ENCODE data around the gene TNS3. TPM values are rescaled to one million over a fixed set of nuclear protein-coding genes. Genes with fewer than 3 reads are reported as not detected.

Gene TNS3
- total and polyA plus RNA-seq, 2 experiments from 2014 or later: 2.7 to 5.7 TPM

- Histone ChIP-seq H3K36me3 (no peaks in the 10 kb centered on the region), H3K9me3 (ENCODE audit: low read depth) (no peaks in the 10 kb centered on the region), H3K4me1 (ENCODE audit: low read depth) (no peaks in the 10 kb centered on the region), H3K27ac (no peak overlapping the region), H3K27me3 (no peaks in the 10 kb centered on the region), H3K4me3 (no peak overlapping the region)
- DNase-seq (ENCODE audit: low read depth in 1 of 2, low spot score in 1 of 2): no peak
- no peak for TF ChIP-seq CTCF (IDR thresholded peaks at IDR 0.05; ENCODE audit: low read depth, low read length)
Observed at GRCh38 chr7:47423196-47423595, 158.7 kb downstream of the TNS3 start.

GRCh38 chr7:47422611-47423010 is 159.3 kb downstream of the TNS3 start:
- Histone ChIP-seq H3K36me3 (no peaks in the 10 kb centered on the region), H3K27ac (no peak overlapping the region), H3K4me3 (no peak overlapping the region), H3K9me3 (ENCODE audit: low read depth) (no peaks in the 10 kb centered on the region), H3K27me3 (no peaks in the 10 kb centered on the region), H3K4me1 (ENCODE audit: low read depth) (no peaks in the 10 kb centered on the region)
- TF ChIP-seq CTCF (IDR thresholded peaks at IDR 0.05; ENCODE audit: low read depth, low read length): no peak
- peak in 1 of 2 donors; percentile 35 for DNase-seq (ENCODE audit: low read depth in 1 of 2, low spot score in 1 of 2)

- Histone ChIP-seq H3K4me1 (ENCODE audit: low read depth) (no peaks in the 10 kb centered on the region), H3K27ac (no peak overlapping the region), H3K9me3 (ENCODE audit: low read depth) (no peaks in the 10 kb centered on the region), H3K27me3 (no peaks in the 10 kb centered on the region), H3K36me3 (no peaks in the 10 kb centered on the region), H3K4me3 (no peak overlapping the region)
- no peak for TF ChIP-seq CTCF (IDR thresholded peaks at IDR 0.05; ENCODE audit: low read depth, low read length)
- DNase-seq (ENCODE audit: low read depth in 1 of 2, low spot score in 1 of 2): no peak
Observed at GRCh38 chr7:47421456-47421855, 160.5 kb downstream of the TNS3 start.

- Histone ChIP-seq H3K36me3 (no peaks in the 10 kb centered on the region), H3K4me1 (ENCODE audit: low read depth) (no peaks in the 10 kb centered on the region)
Observed at GRCh38 chr7:47420122-47420780, 161.7 kb downstream of the TNS3 start.

GRCh38 chr7:47419471-47419870 is 162.4 kb downstream of the TNS3 start:
- Histone ChIP-seq H3K36me3 (no peaks in the 10 kb centered on the region), H3K9me3 (ENCODE audit: low read depth) (no peaks in the 10 kb centered on the region), H3K27ac (no peak overlapping the region), H3K4me1 (ENCODE audit: low read depth) (no peaks in the 10 kb centered on the region), H3K4me3 (no peak overlapping the region), H3K27me3 (no peaks in the 10 kb centered on the region)
- DNase-seq (ENCODE audit: low read depth in 1 of 2, low spot score in 1 of 2): no peak
- no peak for TF ChIP-seq CTCF (IDR thresholded peaks at IDR 0.05; ENCODE audit: low read depth, low read length)

More at GRCh38 chr7:47420122-47420780, 161.7 kb downstream of the TNS3 start:
- TF ChIP-seq CTCF (IDR thresholded peaks at IDR 0.05; ENCODE audit: low read depth, low read length): no peak
- H3K27me3 ChIP-seq: no peaks in the 10 kb centered on the region
- H3K9me3 ChIP-seq (ENCODE audit: low read depth): no peaks in the 10 kb centered on the region
- no peak overlapping the region for H3K27ac ChIP-seq
- H3K4me3 ChIP-seq: no peak overlapping the region
- DNase-seq (ENCODE audit: low read depth in 1 of 2, low spot score in 1 of 2): no peak

All from cardiac muscle cell (in vitro differentiated cells and primary cell).